HepG2 (cell line): ENCODE results near the gene TEAD3. TPM values are rescaled to one million over a fixed set of nuclear protein-coding genes. Genes with fewer than 3 reads are reported as not detected.

Experiments
- AKNA ChIP-seq: sonication (generic); formaldehyde crosslinking; IDR thresholded peaks from 2 replicates; pipeline ENCODE4 v1.4.0; 2020; ENCODE audit warnings: missing genetic modification reagents, borderline replicate concordance
- ARHGAP35 ChIP-seq: sonication (generic); formaldehyde crosslinking; IDR thresholded peaks from 2 replicates; pipeline ENCODE4 v1.9.0; 2022; ENCODE audit warnings: mild to moderate bottlenecking, inconsistent platforms, moderate library complexity, missing genetic modification reagents, borderline replicate concordance
- ATRX ChIP-seq: sonication (generic); formaldehyde crosslinking; IDR thresholded peaks from 2 replicates; pipeline ENCODE4 v1.4.0; 2020; ENCODE audit warnings: missing genetic modification reagents, borderline replicate concordance
- ETV6 ChIP-seq: sonication (generic); formaldehyde crosslinking; conservative IDR thresholded peaks from 2 replicates; pipeline ENCODE4 v1.4.0; 2020; ENCODE audit warnings: missing genetic modification reagents
- IKZF1 ChIP-seq: fragments of 450-650 bp; IDR thresholded peaks from 2 replicates; pipeline ENCODE4 v1.7.1; 2016
- IRF1 ChIP-seq: sonication (generic); formaldehyde crosslinking; IDR thresholded peaks from 2 replicates; pipeline ENCODE4 v1.4.0; 2020; ENCODE audit warnings: low read depth, mild to moderate bottlenecking, missing genetic modification reagents
- IRF2 ChIP-seq: IDR thresholded peaks from 2 replicates; pipeline ENCODE4 v1.6.1; 2018; ENCODE audit warnings: missing genetic modification reagents, missing compliant biosample characterization
- KDM2A ChIP-seq: sonication (generic); formaldehyde crosslinking; IDR thresholded peaks from 2 replicates; pipeline ENCODE4 v1.4.0; 2020; ENCODE audit warnings: low read depth, missing genetic modification reagents, borderline replicate concordance
- KDM3A ChIP-seq: IDR thresholded peaks from 2 replicates; pipeline ENCODE4 v1.6.1; 2018; ENCODE audit warnings: low read depth, missing compliant biosample characterization
- MTERF4 ChIP-seq: sonication (generic); formaldehyde crosslinking; IDR thresholded peaks from 2 replicates; pipeline ENCODE4 v1.8.0; 2023; ENCODE audit warnings: mild to moderate bottlenecking, missing genetic modification reagents
- NFKBIZ ChIP-seq: IDR thresholded peaks from 2 replicates; pipeline ENCODE4 v1.6.1; 2018; ENCODE audit warnings: missing genetic modification reagents, missing compliant biosample characterization
- NKX3-1 ChIP-seq: sonication (generic); formaldehyde crosslinking; IDR thresholded peaks from 2 replicates; pipeline ENCODE4 v1.5.0; 2020; ENCODE audit warnings: missing genetic modification reagents
- RFXAP ChIP-seq: sonication (generic); formaldehyde crosslinking; IDR thresholded peaks from 2 replicates; pipeline ENCODE4 v1.4.0; 2020; ENCODE audit warnings: missing genetic modification reagents, borderline replicate concordance
- RXRA ChIP-seq: sonication (generic); formaldehyde crosslinking; IDR thresholded peaks from 2 replicates; pipeline ENCODE4 v1.5.1; 2020; ENCODE audit warnings: missing genetic modification reagents
- SUZ12 ChIP-seq: fragments of 150-350 bp; IDR thresholded peaks from 2 replicates; pipeline ENCODE4 v1.6.1; 2014; ENCODE audit warnings: low read depth, low read length
- ZMAT3 ChIP-seq: sonication (generic); formaldehyde crosslinking; conservative IDR thresholded peaks from 2 replicates; pipeline ENCODE4 v1.7.0; 2021; ENCODE audit warnings: missing genetic modification reagents
- ZNF431 ChIP-seq: sonication (generic); formaldehyde crosslinking; IDR thresholded peaks from 2 replicates; pipeline ENCODE4 v1.9.0; 2022; ENCODE audit warnings: missing genetic modification reagents, low read depth, mild to moderate bottlenecking, borderline replicate concordance
- ZNF496 ChIP-seq: sonication (generic); formaldehyde crosslinking; IDR thresholded peaks from 2 replicates; pipeline ENCODE4 v1.8.1; 2023; ENCODE audit warnings: mild to moderate bottlenecking, moderate library complexity, missing genetic modification reagents; ENCODE audit not compliant: insufficient replicate concordance
- ZNF567 ChIP-seq: sonication (generic); formaldehyde crosslinking; IDR thresholded peaks from 2 replicates; pipeline ENCODE4 v1.8.1; 2023; ENCODE audit warnings: mild to moderate bottlenecking, missing genetic modification reagents, borderline replicate concordance
- ZNF83 ChIP-seq: sonication (generic); formaldehyde crosslinking; IDR thresholded peaks from 2 replicates; pipeline ENCODE4 v1.4.0; 2020; ENCODE audit warnings: missing genetic modification reagents, mild to moderate bottlenecking, borderline replicate concordance
- ZSCAN31 ChIP-seq: sonication (generic); formaldehyde crosslinking; IDR thresholded peaks from 2 replicates; pipeline ENCODE4 v1.5.0; 2020; ENCODE audit warnings: low read depth, mild to moderate bottlenecking, missing genetic modification reagents
- polyA plus RNA-seq, 8 experiments: library from polyadenylated mRNA; depleted of rRNA in 3 of 8; stranded (reverse) in 7 of 8; unstranded in 1 of 8; fragments of >200 nt; fragmentation: Illumina TruSeq in 4 of 8; extraction: Trizol in 4 of 8; gene quantifications; 2 replicates each; pipeline versions ENCODE4 v1.2.1 to v1.2.3, GENCODE V29; 2011 to 2016; ENCODE audit warnings: low read depth in 4 of 8, missing spikeins in 1 of 8, mixed read lengths in 1 of 8; ENCODE audit not compliant: insufficient read depth in 1 of 8
- total RNA-seq, 5 experiments: library from RNA; depleted of rRNA; stranded (reverse); fragments of >200 nt; fragmentation: Illumina TruSeq; extraction: Trizol; gene quantifications; 2 replicates each; pipeline ENCODE4 v1.2.3, GENCODE V29; 2016; ENCODE audit warnings: low read depth in 1 of 5

The TEAD3 gene
- total and polyA plus RNA-seq, 2 of the 13 experiments (the other 11 are each of a cell fraction or from before 2014, with no cell fraction given) = 15.1 to 16.5 TPM

GRCh38 chr6:35522660-35523658 is 26.1 kb upstream of the TEAD3 start (continued):
- no peak for TF ChIP-seq AKNA
- no peak for TF ChIP-seq IRF2
- TF ChIP-seq ETV6 (CRISPR knock-in tag) = no peak
- TF ChIP-seq SUZ12 = no peak
- TF ChIP-seq ZNF496 (CRISPR knock-in tag) = no peak
- peak; percentile 74 for TF ChIP-seq KDM2A (CRISPR knock-in tag)
- TF ChIP-seq ATRX (CRISPR knock-in tag) = no peak
- TF ChIP-seq ARHGAP35 (CRISPR knock-in tag) = 0 out of 2 replicates have a peak, but pooled peaks have one; percentile 32
- TF ChIP-seq ZNF567 (CRISPR knock-in tag) = no peak
- TF ChIP-seq ZMAT3 (CRISPR knock-in tag) = no peak
- TF ChIP-seq ZSCAN31 = no peak
- TF ChIP-seq ZNF83 (CRISPR knock-in tag) = 0 out of 2 replicates have a peak, but pooled peaks have one; percentile 45
- TF ChIP-seq NKX3-1 (CRISPR knock-in tag) = no peak
- TF ChIP-seq IRF1 = 0 out of 2 replicates have a peak, but pooled peaks have one; percentile 57
- TF ChIP-seq IKZF1 = no peak
- TF ChIP-seq KDM3A (CRISPR knock-in tag) = 0 out of 2 replicates have a peak, but pooled peaks have one; percentile 60
- TF ChIP-seq ZNF431 (CRISPR knock-in tag) = no peak
- TF ChIP-seq RFXAP = no peak
- 0 out of 2 replicates have a peak, but pooled peaks have one; percentile 16 for TF ChIP-seq NFKBIZ (CRISPR knock-in tag)
- peak; percentile 18; the same call in 1 of the 2 replicates for TF ChIP-seq RXRA (CRISPR knock-in tag)
- TF ChIP-seq MTERF4 (CRISPR knock-in tag) = peak; percentile 75; the same call in 1 of the 2 replicates
